ENCODE data around the gene HSPB1.
"Not testable (repeated sequence)": the region's sequence is repeated elsewhere in the genome, so short reads cannot be mapped to it uniquely, and the experiment has no call there.

The HSPB1 gene

GRCh38 chr7:76282344-76283253 is 19.9 kb upstream of the HSPB1 start:
- H3K27me3 ChIP-seq (ENCODE audit: control insufficient read depth in 1 of 2, insufficient read depth in 2 of 2, low read length in 2 of 2), result peaks cover 10 to 28% of the 10 kb centered on the region in 2 donors
- no peak overlapping the region for H3K27ac ChIP-seq (ENCODE audit: low read depth, low read length)
- H3K9ac ChIP-seq (ENCODE audit: low read length), result no peak overlapping the region
- H3K4me1 ChIP-seq (ENCODE audit: insufficient read depth, low read length), result peaks cover 10% of the 10 kb centered on the region
- peak overlapping the region; percentile 38 to 41 for H3K4me3 ChIP-seq (ENCODE audit: low read depth in 1 of 2, low read length in 2 of 2)
- no peaks in the 10 kb centered on the region for H3K9me3 ChIP-seq (ENCODE audit: low read length)
- H3K36me3 ChIP-seq (ENCODE audit: insufficient read depth, low read length), result no peaks in the 10 kb centered on the region

GRCh38 chr7:76283254-76284159 is 19.0 kb upstream of the HSPB1 start:
- Histone ChIP-seq H3K27ac (ENCODE audit: low read depth, low read length) (no peak overlapping the region), H3K4me3 (ENCODE audit: low read depth in 1 of 2, low read length in 2 of 2) (no peak overlapping the region)

GRCh38 chr7:76285604-76286374 is 16.7 kb upstream of the HSPB1 start:
- H3K27me3 ChIP-seq (ENCODE audit: control insufficient read depth in 1 of 2, insufficient read depth in 2 of 2, low read length in 2 of 2), result peaks cover 9 to 28% of the 10 kb centered on the region in 2 donors

More at GRCh38 chr7:76283254-76284159, 19.0 kb upstream of the HSPB1 start:
- Histone ChIP-seq H3K9ac (ENCODE audit: low read length) (no peak overlapping the region), H3K4me1 (ENCODE audit: insufficient read depth, low read length) (peaks cover 10% of the 10 kb centered on the region), H3K9me3 (ENCODE audit: low read length) (no peaks in the 10 kb centered on the region), H3K27me3 (ENCODE audit: control insufficient read depth in 1 of 2, insufficient read depth in 2 of 2, low read length in 2 of 2) (peaks cover 10 to 28% of the 10 kb centered on the region in 2 donors), H3K36me3 (ENCODE audit: insufficient read depth, low read length) (no peaks in the 10 kb centered on the region)

GRCh38 chr7:76286842-76287403 is 15.6 kb upstream of the HSPB1 start:
- no peaks in the 10 kb centered on the region for H3K9me3 ChIP-seq (ENCODE audit: low read length)
- no peak overlapping the region for H3K27ac ChIP-seq (ENCODE audit: low read depth, low read length)
- H3K4me3 ChIP-seq (ENCODE audit: low read depth in 1 of 2, low read length in 2 of 2), result no peak overlapping the region
- H3K27me3 ChIP-seq (ENCODE audit: control insufficient read depth in 1 of 2, insufficient read depth in 2 of 2, low read length in 2 of 2), result peaks cover 4 to 20% of the 10 kb centered on the region in 2 donors
- peaks cover 3% of the 10 kb centered on the region for H3K4me1 ChIP-seq (ENCODE audit: insufficient read depth, low read length)
- no peaks in the 10 kb centered on the region for H3K36me3 ChIP-seq (ENCODE audit: insufficient read depth, low read length)
- no peak overlapping the region for H3K9ac ChIP-seq (ENCODE audit: low read length)

More at GRCh38 chr7:76285604-76286374, 16.7 kb upstream of the HSPB1 start:
- Histone ChIP-seq H3K27ac (ENCODE audit: low read depth, low read length) (no peak overlapping the region), H3K9ac (ENCODE audit: low read length) (no peak overlapping the region), H3K4me3 (ENCODE audit: low read depth in 1 of 2, low read length in 2 of 2) (no peak overlapping the region), H3K36me3 (ENCODE audit: insufficient read depth, low read length) (no peaks in the 10 kb centered on the region), H3K4me1 (ENCODE audit: insufficient read depth, low read length) (peaks cover 9% of the 10 kb centered on the region), H3K9me3 (ENCODE audit: low read length) (no peaks in the 10 kb centered on the region)

GRCh38 chr7:76290847-76291350 is 11.6 kb upstream of the HSPB1 start:
- not testable (repeated sequence) for H3K9me3 ChIP-seq (ENCODE audit: low read length); H3K27me3 ChIP-seq (ENCODE audit: control insufficient read depth in 1 of 2, insufficient read depth in 2 of 2, low read length in 2 of 2); H3K36me3 ChIP-seq (ENCODE audit: insufficient read depth, low read length); H3K9ac ChIP-seq (ENCODE audit: low read length); H3K4me3 ChIP-seq (ENCODE audit: low read depth in 1 of 2, low read length in 2 of 2); H3K27ac ChIP-seq (ENCODE audit: low read depth, low read length)
- peaks cover 37% of the 10 kb centered on the region for H3K4me1 ChIP-seq (ENCODE audit: insufficient read depth, low read length)

- Histone ChIP-seq H3K4me1 (ENCODE audit: insufficient read depth, low read length) (peaks cover 37% of the 10 kb centered on the region), H3K9ac (ENCODE audit: low read length) (peak overlapping the region; percentile 45)
Measured at GRCh38 chr7:76291351-76292212, 10.9 kb upstream of the HSPB1 start.

GRCh38 chr7:76292213-76292573 is 10.3 kb upstream of the HSPB1 start:
- peaks cover 37% of the 10 kb centered on the region for H3K4me1 ChIP-seq (ENCODE audit: insufficient read depth, low read length)
- H3K4me3 ChIP-seq (ENCODE audit: low read depth in 1 of 2, low read length in 2 of 2), result peak overlapping the region in 1 of 2 donors; percentile 53
- H3K27ac ChIP-seq (ENCODE audit: low read depth, low read length), result peak overlapping the region; percentile 85
- no peaks in the 10 kb centered on the region for H3K9me3 ChIP-seq (ENCODE audit: low read length)
- H3K9ac ChIP-seq (ENCODE audit: low read length), result peak overlapping the region; percentile 45
- no peaks in the 10 kb centered on the region for H3K36me3 ChIP-seq (ENCODE audit: insufficient read depth, low read length)
- H3K27me3 ChIP-seq (ENCODE audit: control insufficient read depth in 1 of 2, insufficient read depth in 2 of 2, low read length in 2 of 2), result no peaks in the 10 kb centered on the region

More at GRCh38 chr7:76291351-76292212, 10.9 kb upstream of the HSPB1 start:
- H3K27me3 ChIP-seq (ENCODE audit: control insufficient read depth in 1 of 2, insufficient read depth in 2 of 2, low read length in 2 of 2), result no peaks in the 10 kb centered on the region
- H3K36me3 ChIP-seq (ENCODE audit: insufficient read depth, low read length), result no peaks in the 10 kb centered on the region
- H3K9me3 ChIP-seq (ENCODE audit: low read length), result no peaks in the 10 kb centered on the region
- peak overlapping the region; percentile 85 for H3K27ac ChIP-seq (ENCODE audit: low read depth, low read length)
- H3K4me3 ChIP-seq (ENCODE audit: low read depth in 1 of 2, low read length in 2 of 2), result peak overlapping the region in 1 of 2 donors; percentile 53

GRCh38 chr7:76292911-76293310 is 9.6 kb upstream of the HSPB1 start:
- H3K27ac ChIP-seq (ENCODE audit: low read depth, low read length), result peak overlapping the region; percentile 99

GRCh38 chr7:76293407-76293901 is 9.0 kb upstream of the HSPB1 start:
- peak overlapping the region; percentile 27 for H3K9ac ChIP-seq (ENCODE audit: low read length)
- H3K4me3 ChIP-seq (ENCODE audit: low read depth in 1 of 2, low read length in 2 of 2), result peak overlapping the region in 1 of 2 donors; percentile 4
- H3K27ac ChIP-seq (ENCODE audit: low read depth, low read length), result peak overlapping the region; percentile 99
- no peaks in the 10 kb centered on the region for H3K36me3 ChIP-seq (ENCODE audit: insufficient read depth, low read length)
- no peaks in the 10 kb centered on the region for H3K27me3 ChIP-seq (ENCODE audit: control insufficient read depth in 1 of 2, insufficient read depth in 2 of 2, low read length in 2 of 2)
- no peaks in the 10 kb centered on the region for H3K9me3 ChIP-seq (ENCODE audit: low read length)
- H3K4me1 ChIP-seq (ENCODE audit: insufficient read depth, low read length), result peaks cover 37% of the 10 kb centered on the region

More at GRCh38 chr7:76292911-76293310, 9.6 kb upstream of the HSPB1 start:
- not testable (repeated sequence) for H3K36me3 ChIP-seq (ENCODE audit: insufficient read depth, low read length); H3K4me3 ChIP-seq (ENCODE audit: low read depth in 1 of 2, low read length in 2 of 2); H3K9me3 ChIP-seq (ENCODE audit: low read length); H3K27me3 ChIP-seq (ENCODE audit: control insufficient read depth in 1 of 2, insufficient read depth in 2 of 2, low read length in 2 of 2)
- H3K4me1 ChIP-seq (ENCODE audit: insufficient read depth, low read length), result peaks cover 37% of the 10 kb centered on the region
- peak overlapping the region; percentile 27 for H3K9ac ChIP-seq (ENCODE audit: low read length)
